Esophagus squamous epithelium (tissue), 5 donors: ENCODE measurements around the gene FAM222A. TPM values are rescaled to one million over a fixed set of nuclear protein-coding genes. Genes with fewer than 3 reads are reported as not detected.

ENCODE experiments used
- DNase-seq: peaks from one replicate; lab custom pipeline; 2025; lab: John Stamatoyannopoulos, UW
- H3K27ac ChIP-seq, 4 donors: fragments of 200-600 bp; sonication (generic); one replicate each; pipeline ENCODE4 v1.5.1; 2016 to 2019; ENCODE audit warnings: mild to moderate bottlenecking in 1 of 4
- H3K27me3 ChIP-seq, 4 donors: fragments of 200-600 bp; sonication (generic); 1 replicate in 3 of 4; 2 replicates in 1 of 4; pipeline versions ENCODE4 v1.5.1 to v1.6.0; 2017 to 2021; ENCODE audit warnings: antibody characterized with exemption in 1 of 4
- H3K36me3 ChIP-seq, 3 donors: fragments of 200-600 bp; sonication (generic); one replicate each; pipeline ENCODE4 v1.5.1; 2016 to 2019
- H3K4me1 ChIP-seq, 3 donors: fragments of 200-600 bp; sonication (generic); one replicate each; pipeline ENCODE4 v1.5.1; 2017 to 2019
- H3K4me3 ChIP-seq, 4 donors: fragments of 200-600 bp; sonication (generic); 1 replicate in 3 of 4; 2 replicates in 1 of 4; pipeline ENCODE4 v1.5.1; 2016 to 2019; ENCODE audit warnings: mild to moderate bottlenecking in 2 of 4, moderate library complexity in 1 of 4
- H3K9me3 ChIP-seq, 3 donors: fragments of 200-600 bp; sonication (generic); one replicate each; pipeline ENCODE4 v1.5.1; 2016 to 2019
- CTCF ChIP-seq, 6 experiments: fragments of 450-650 bp in 4 of 6; fragments of 200-600 bp in 2 of 6; sonication (generic) in 2 of 6; IDR thresholded peaks; one replicate each; pipeline ENCODE4 v1.5.1; 2016 to 2019; ENCODE audit warnings: antibody characterized with exemption in 6 of 6, mild to moderate bottlenecking in 4 of 6, moderate library complexity in 4 of 6
- POLR2A ChIP-seq, 4 donors: fragments of 450-650 bp; IDR thresholded peaks; one replicate each; pipeline ENCODE4 v1.6.1; 2017; ENCODE audit warnings: antibody characterized with exemption in 4 of 4, mild to moderate bottlenecking in 4 of 4, moderate library complexity in 3 of 4
- WGBS, 2 donors: methylation state at CpG; one replicate each; pipeline ENCODE4 v1.1.5; 2018; 5-methylcytosine and 5-hydroxymethylcytosine counted together
- intact Hi-C: fragments of 100-400 bp; cut with DNase I; formaldehyde crosslinking; loops from one replicate; pipeline ENCODE4 v1.15.0; 2022
- total RNA-seq, 4 donors: library from RNA; depleted of rRNA; stranded (reverse); fragments of >200 nt; gene quantifications; one replicate each; pipeline ENCODE4 v1.1.0, GENCODE V29; 2016
- donor health status: DM: yes; HTN: yes; CAD: no.

Gene FAM222A
- total RNA-seq, 4 donors from 2014 or later: 0.57 to 9.3 (median 5.0) TPM

- TF ChIP-seq POLR2A (IDR thresholded peaks at IDR 0.05) (no peak), CTCF (IDR thresholded peaks at IDR 0.05) (no peak)
- no peak for DNase-seq
- no peak overlapping the region for H3K27ac ChIP-seq
Measured at GRCh38 chr12:109766251-109766778, 52.7 kb downstream of the FAM222A start.

GRCh38 chr12:109767456-109767855, 53.8 kb downstream of the FAM222A start:
- Histone ChIP-seq H3K27me3 (no peaks in the 10 kb centered on the region), H3K36me3 (no peaks in the 10 kb centered on the region), H3K4me1 (peaks cover 0 to 5% (median 0%) of the 10 kb centered on the region in 3 donors), H3K4me3 (no peak overlapping the region), H3K9me3 (peaks cover 0 to 6% (median 0%) of the 10 kb centered on the region in 3 donors), H3K27ac (no peak overlapping the region)
- intact Hi-C loops: no loop called here
- WGBS, 2 donors: 93 to 96% methylated on average over 4 of the region's 4 CpGs
- TF ChIP-seq POLR2A (IDR thresholded peaks at IDR 0.05): no peak
- no peak for TF ChIP-seq CTCF (IDR thresholded peaks at IDR 0.05)
- DNase-seq: no peak

More at GRCh38 chr12:109766251-109766778, 52.7 kb downstream of the FAM222A start:
- H3K27me3 ChIP-seq: no peaks in the 10 kb centered on the region
- peaks cover 0 to 6% (median 0%) of the 10 kb centered on the region in 3 donors for H3K9me3 ChIP-seq
- no peak overlapping the region for H3K4me3 ChIP-seq
- 77% methylated on average over 7 to 9 of the region's 12 CpGs for WGBS, 2 donors
- peaks cover 0 to 6% (median 0%) of the 10 kb centered on the region in 3 donors for H3K4me1 ChIP-seq
- no peaks in the 10 kb centered on the region for H3K36me3 ChIP-seq
- intact Hi-C loops: no loop called here

GRCh38 chr12:109767991-109768900, 54.6 kb downstream of the FAM222A start:
- TF ChIP-seq CTCF (IDR thresholded peaks at IDR 0.05) (no peak), POLR2A (IDR thresholded peaks at IDR 0.05) (no peak)
- intact Hi-C loops: no loop called here
- 94 to 98% methylated on average over 9 to 19 of the region's 54 CpGs for WGBS, 2 donors
- Histone ChIP-seq H3K27me3 (no peaks in the 10 kb centered on the region), H3K9me3 (peaks cover 0 to 2% (median 0%) of the 10 kb centered on the region in 3 donors), H3K4me1 (peaks cover 0 to 7% (median under 1%) of the 10 kb centered on the region in 3 donors), H3K36me3 (no peaks in the 10 kb centered on the region), H3K4me3 (no peak overlapping the region), H3K27ac (no peak overlapping the region)
- DNase-seq: no peak

GRCh38 chr12:109768901-109769670, 55.5 kb downstream of the FAM222A start:
- no peak overlapping the region for H3K4me3 ChIP-seq
- H3K27ac ChIP-seq: no peak overlapping the region
- peaks cover 0 to under 1% (median 0%) of the 10 kb centered on the region in 4 donors for H3K27me3 ChIP-seq
- 90% methylated on average over 2 of the region's 38 CpGs; no CpG with 5 or more reads in 1 of the 2 donors for WGBS, 2 donors
- H3K36me3 ChIP-seq: no peaks in the 10 kb centered on the region
- DNase-seq: no peak
- no peaks in the 10 kb centered on the region for H3K9me3 ChIP-seq
- peaks cover 0 to 15% (median 6%) of the 10 kb centered on the region in 3 donors for H3K4me1 ChIP-seq
- intact Hi-C loops: no loop called here
- TF ChIP-seq POLR2A (IDR thresholded peaks at IDR 0.05) (no peak), CTCF (IDR thresholded peaks at IDR 0.05) (no peak)
